GM12892 (cell line): ENCODE measurements around the gene MIEF2.

Experiments
- POLR2A ChIP-seq: IDR thresholded peaks from 2 replicates; pipeline ENCODE4 v1.6.1; 2011; ENCODE audit warnings: low read depth, low read length, control low read depth
- POLR2AphosphoS5 ChIP-seq: IDR thresholded peaks from 2 replicates; pipeline ENCODE4 v1.6.1; 2011; ENCODE audit warnings: low read depth, low read length, control low read depth
- TAF1 ChIP-seq: IDR thresholded peaks from 2 replicates; pipeline ENCODE4 v1.6.1; 2011; ENCODE audit warnings: low read depth, mild to moderate bottlenecking, control low read depth, low read length, borderline replicate concordance

- TF ChIP-seq POLR2A = no peak
- TF ChIP-seq TAF1 = no peak
- no peak for TF ChIP-seq POLR2AphosphoS5
Measured at GRCh38 chr17:18257268-18257981, 3.0 kb upstream of the MIEF2 start.
